Measurements from ENCODE around the gene HKDC1.

The HKDC1 gene

GRCh38 chr10:69202332-69202731, 17.8 kb upstream of the HKDC1 start:
- Histone ChIP-seq H3K27me3 (ENCODE audit: control insufficient read depth in 1 of 2, insufficient read depth in 2 of 2, low read length in 2 of 2) (no peaks in the 10 kb centered on the region), H3K4me1 (ENCODE audit: insufficient read depth, low read length) (no peaks in the 10 kb centered on the region), H3K9me3 (ENCODE audit: low read length) (no peaks in the 10 kb centered on the region), H3K4me3 (ENCODE audit: low read depth in 1 of 2, low read length in 2 of 2) (no peak overlapping the region), H3K9ac (ENCODE audit: low read length) (no peak overlapping the region), H3K36me3 (ENCODE audit: insufficient read depth, low read length) (peaks cover 48% of the 10 kb centered on the region), H3K27ac (ENCODE audit: low read depth, low read length) (no peak overlapping the region)

DNA sequence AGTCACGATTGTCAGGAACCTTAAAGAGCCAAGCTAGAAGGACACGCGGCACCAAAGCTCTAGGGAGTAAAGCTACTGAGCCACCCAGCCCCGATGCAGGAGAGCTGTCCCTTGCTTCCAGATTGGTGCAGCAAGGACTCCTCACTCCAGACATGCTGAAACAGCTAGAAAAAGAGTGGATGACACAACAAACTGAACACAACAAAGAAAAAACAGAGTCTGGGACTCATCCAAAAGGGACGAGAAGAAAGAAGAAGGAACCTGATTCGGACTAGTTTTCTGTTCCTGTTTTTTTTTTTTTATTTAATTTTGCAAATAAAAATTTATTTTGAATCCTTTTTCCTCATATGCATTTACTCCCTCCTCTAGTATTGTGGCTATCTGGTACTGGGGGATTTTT, 11.4 kb upstream of the HKDC1 start:
- Histone ChIP-seq H3K4me1 (ENCODE audit: insufficient read depth, low read length) (no peaks in the 10 kb centered on the region), H3K27ac (ENCODE audit: low read depth, low read length) (no peak overlapping the region), H3K9me3 (ENCODE audit: low read length) (no peaks in the 10 kb centered on the region), H3K27me3 (ENCODE audit: control insufficient read depth in 1 of 2, insufficient read depth in 2 of 2, low read length in 2 of 2) (no peaks in the 10 kb centered on the region), H3K36me3 (ENCODE audit: insufficient read depth, low read length) (peaks cover 35% of the 10 kb centered on the region), H3K4me3 (ENCODE audit: low read depth in 1 of 2, low read length in 2 of 2) (no peak overlapping the region), H3K9ac (ENCODE audit: low read length) (no peak overlapping the region)

DNA sequence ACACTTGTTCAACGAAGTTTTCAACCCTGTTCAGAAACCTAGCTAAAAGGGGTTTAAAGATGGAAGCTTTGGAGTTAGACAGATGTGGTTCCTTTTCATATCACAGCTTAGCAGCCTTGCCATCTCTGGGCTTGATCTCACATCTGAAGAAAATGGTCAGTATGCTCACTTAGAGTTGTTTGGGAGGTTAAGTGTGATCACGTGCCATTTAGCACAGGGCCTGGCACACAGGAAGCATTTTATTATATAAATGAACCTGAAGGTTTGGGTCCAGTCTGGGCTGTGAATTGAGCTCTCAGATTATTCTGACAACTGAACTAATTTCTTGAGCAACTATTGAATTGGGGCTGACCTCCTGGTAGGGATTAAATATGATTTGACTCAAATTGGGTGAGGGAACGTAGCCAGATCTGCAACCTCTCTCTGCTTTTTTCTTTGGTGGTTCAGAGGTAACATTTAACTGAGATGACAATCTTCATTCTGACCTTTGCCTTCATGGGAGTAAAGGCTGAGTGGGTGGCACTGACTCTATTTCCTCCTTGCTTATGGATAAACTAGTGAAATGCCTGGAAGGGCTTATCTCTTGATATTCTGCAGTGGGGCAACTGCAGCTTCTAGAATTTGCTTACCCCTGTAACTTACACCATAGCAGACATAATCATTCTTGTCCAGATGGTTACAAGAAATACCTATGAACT, 10.2 kb upstream of the HKDC1 start:
- Histone ChIP-seq H3K4me3 (ENCODE audit: low read depth in 1 of 2, low read length in 2 of 2) (no peak overlapping the region), H3K27ac (ENCODE audit: low read depth, low read length) (no peak overlapping the region), H3K27me3 (ENCODE audit: control insufficient read depth in 1 of 2, insufficient read depth in 2 of 2, low read length in 2 of 2) (no peaks in the 10 kb centered on the region), H3K9me3 (ENCODE audit: low read length) (no peaks in the 10 kb centered on the region), H3K36me3 (ENCODE audit: insufficient read depth, low read length) (peaks cover 32% of the 10 kb centered on the region), H3K9ac (ENCODE audit: low read length) (no peak overlapping the region), H3K4me1 (ENCODE audit: insufficient read depth, low read length) (no peaks in the 10 kb centered on the region)

DNA sequence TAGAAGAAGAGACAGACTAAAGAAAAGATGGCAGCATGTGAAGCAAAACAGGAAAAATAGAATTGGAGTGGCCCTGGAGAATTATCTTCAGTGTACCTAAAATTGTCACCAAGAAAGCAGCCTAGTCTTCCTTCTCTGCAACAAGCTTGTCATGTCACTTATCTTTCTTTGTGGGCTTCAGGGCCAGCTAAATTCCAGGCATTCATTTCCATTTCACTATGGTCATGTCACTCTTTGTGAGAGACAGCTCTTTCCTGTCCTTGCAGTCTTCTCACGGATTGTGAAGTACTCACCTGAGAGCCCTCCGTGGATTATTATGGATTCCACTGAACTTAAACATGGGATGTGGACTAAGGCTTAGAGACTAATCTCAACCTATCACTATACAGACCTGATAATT, 9.0 kb upstream of the HKDC1 start:
- H3K9ac ChIP-seq (ENCODE audit: low read length): no peak overlapping the region

GRCh38 chr10:69211524-69211923, 8.6 kb upstream of the HKDC1 start:
- Histone ChIP-seq H3K4me3 (ENCODE audit: low read depth in 1 of 2, low read length in 2 of 2) (no peak overlapping the region), H3K4me1 (ENCODE audit: insufficient read depth, low read length) (no peaks in the 10 kb centered on the region), H3K36me3 (ENCODE audit: insufficient read depth, low read length) (peaks cover 20% of the 10 kb centered on the region), H3K27ac (ENCODE audit: low read depth, low read length) (no peak overlapping the region), H3K9me3 (ENCODE audit: low read length) (no peaks in the 10 kb centered on the region), H3K9ac (ENCODE audit: low read length) (no peak overlapping the region), H3K27me3 (ENCODE audit: control insufficient read depth in 1 of 2, insufficient read depth in 2 of 2, low read length in 2 of 2) (no peaks in the 10 kb centered on the region)

More for the DNA sequence above, 9.0 kb upstream of the HKDC1 start:
- Histone ChIP-seq H3K4me1 (ENCODE audit: insufficient read depth, low read length) (no peaks in the 10 kb centered on the region), H3K9me3 (ENCODE audit: low read length) (no peaks in the 10 kb centered on the region), H3K27me3 (ENCODE audit: control insufficient read depth in 1 of 2, insufficient read depth in 2 of 2, low read length in 2 of 2) (no peaks in the 10 kb centered on the region), H3K27ac (ENCODE audit: low read depth, low read length) (no peak overlapping the region), H3K4me3 (ENCODE audit: low read depth in 1 of 2, low read length in 2 of 2) (no peak overlapping the region), H3K36me3 (ENCODE audit: insufficient read depth, low read length) (peaks cover 24% of the 10 kb centered on the region)

GRCh38 chr10:69213591-69214311, 6.4 kb upstream of the HKDC1 start:
- H3K4me1 ChIP-seq (ENCODE audit: insufficient read depth, low read length): no peaks in the 10 kb centered on the region
- H3K9ac ChIP-seq (ENCODE audit: low read length): no peak overlapping the region
- no peak overlapping the region for H3K27ac ChIP-seq (ENCODE audit: low read depth, low read length)
- no peaks in the 10 kb centered on the region for H3K27me3 ChIP-seq (ENCODE audit: control insufficient read depth in 1 of 2, insufficient read depth in 2 of 2, low read length in 2 of 2)
- H3K4me3 ChIP-seq (ENCODE audit: low read depth in 1 of 2, low read length in 2 of 2): no peak overlapping the region
- H3K9me3 ChIP-seq (ENCODE audit: low read length): no peaks in the 10 kb centered on the region
- H3K36me3 ChIP-seq (ENCODE audit: insufficient read depth, low read length): no peaks in the 10 kb centered on the region

GRCh38 chr10:69214666-69215131, 5.4 kb upstream of the HKDC1 start:
- Histone ChIP-seq H3K4me3 (ENCODE audit: low read depth in 1 of 2, low read length in 2 of 2) (no peak overlapping the region), H3K27ac (ENCODE audit: low read depth, low read length) (no peak overlapping the region), H3K9me3 (ENCODE audit: low read length) (no peaks in the 10 kb centered on the region), H3K36me3 (ENCODE audit: insufficient read depth, low read length) (no peaks in the 10 kb centered on the region), H3K4me1 (ENCODE audit: insufficient read depth, low read length) (no peaks in the 10 kb centered on the region), H3K9ac (ENCODE audit: low read length) (no peak overlapping the region), H3K27me3 (ENCODE audit: control insufficient read depth in 1 of 2, insufficient read depth in 2 of 2, low read length in 2 of 2) (no peaks in the 10 kb centered on the region)

GRCh38 chr10:69215405-69216171, 4.5 kb upstream of the HKDC1 start:
- Histone ChIP-seq H3K36me3 (ENCODE audit: insufficient read depth, low read length) (no peaks in the 10 kb centered on the region), H3K27ac (ENCODE audit: low read depth, low read length) (no peak overlapping the region), H3K9ac (ENCODE audit: low read length) (no peak overlapping the region), H3K4me1 (ENCODE audit: insufficient read depth, low read length) (no peaks in the 10 kb centered on the region), H3K27me3 (ENCODE audit: control insufficient read depth in 1 of 2, insufficient read depth in 2 of 2, low read length in 2 of 2) (no peaks in the 10 kb centered on the region), H3K4me3 (ENCODE audit: low read depth in 1 of 2, low read length in 2 of 2) (no peak overlapping the region), H3K9me3 (ENCODE audit: low read length) (no peaks in the 10 kb centered on the region)

- Histone ChIP-seq H3K4me1 (ENCODE audit: insufficient read depth, low read length) (no peaks in the 10 kb centered on the region), H3K9me3 (ENCODE audit: low read length) (no peaks in the 10 kb centered on the region), H3K27me3 (ENCODE audit: control insufficient read depth in 1 of 2, insufficient read depth in 2 of 2, low read length in 2 of 2) (no peaks in the 10 kb centered on the region), H3K9ac (ENCODE audit: low read length) (no peak overlapping the region), H3K27ac (ENCODE audit: low read depth, low read length) (no peak overlapping the region), H3K4me3 (ENCODE audit: low read depth in 1 of 2, low read length in 2 of 2) (no peak overlapping the region), H3K36me3 (ENCODE audit: insufficient read depth, low read length) (no peaks in the 10 kb centered on the region)
Measured at GRCh38 chr10:69216577-69217118, 3.5 kb upstream of the HKDC1 start.

DNA sequence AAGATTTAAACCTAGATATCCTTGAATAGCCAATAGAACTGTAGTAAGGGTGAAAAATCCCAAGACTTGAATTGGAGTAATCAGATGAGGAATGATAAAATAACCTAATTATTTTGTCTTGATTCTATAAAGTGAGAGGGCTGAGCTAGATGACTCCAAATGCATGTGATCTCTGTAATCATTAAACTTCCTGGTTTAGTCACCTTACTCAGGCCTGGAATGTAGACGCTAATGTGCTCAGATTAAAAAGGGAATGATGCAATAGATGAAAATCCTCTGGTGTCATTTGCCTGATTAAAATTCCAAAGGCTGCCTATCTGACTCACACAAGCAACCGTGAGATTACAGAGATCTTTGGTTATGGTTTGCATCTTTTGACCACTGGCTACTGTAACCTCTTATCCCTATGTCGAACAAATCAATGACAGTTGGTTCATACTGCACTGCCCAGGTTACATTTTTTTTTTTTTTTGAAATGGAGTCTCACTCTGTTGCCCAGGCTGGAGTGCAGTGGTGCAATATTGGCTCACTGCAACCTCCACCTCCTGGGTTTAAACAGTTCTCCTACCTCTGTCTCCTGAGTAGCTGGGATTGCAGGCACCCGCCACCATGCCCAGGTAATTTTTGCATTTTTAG, 2.9 kb upstream of the HKDC1 start:
- Histone ChIP-seq H3K4me1 (ENCODE audit: insufficient read depth, low read length) (no peaks in the 10 kb centered on the region), H3K4me3 (ENCODE audit: low read depth in 1 of 2, low read length in 2 of 2) (no peak overlapping the region), H3K27ac (ENCODE audit: low read depth, low read length) (no peak overlapping the region), H3K9ac (ENCODE audit: low read length) (no peak overlapping the region), H3K9me3 (ENCODE audit: low read length) (no peaks in the 10 kb centered on the region), H3K36me3 (ENCODE audit: insufficient read depth, low read length) (no peaks in the 10 kb centered on the region), H3K27me3 (ENCODE audit: control insufficient read depth in 1 of 2, insufficient read depth in 2 of 2, low read length in 2 of 2) (no peaks in the 10 kb centered on the region)

DNA sequence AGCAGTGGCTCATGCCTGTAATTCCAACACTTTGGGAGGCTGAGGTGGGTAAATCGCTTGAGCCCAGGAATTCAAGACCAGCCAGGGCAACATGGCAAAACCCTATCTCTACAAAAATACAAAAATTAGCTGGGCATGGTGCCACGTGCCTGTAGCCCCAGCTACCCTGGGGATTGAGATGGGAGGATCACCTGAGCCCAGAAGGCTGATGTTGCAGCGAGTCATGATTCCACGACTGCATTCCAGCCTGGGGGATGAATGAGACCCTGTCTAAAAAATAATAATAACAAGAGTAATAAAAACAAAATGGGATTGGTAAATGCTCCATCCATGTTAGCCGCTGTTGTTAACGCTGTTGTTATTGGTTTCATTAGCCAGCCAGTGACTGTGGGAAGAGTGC, 1.3 kb upstream of the HKDC1 start:
- Histone ChIP-seq H3K36me3 (ENCODE audit: insufficient read depth, low read length) (no peaks in the 10 kb centered on the region), H3K9ac (ENCODE audit: low read length) (no peak overlapping the region), H3K4me3 (ENCODE audit: low read depth in 1 of 2, low read length in 2 of 2) (no peak overlapping the region), H3K9me3 (ENCODE audit: low read length) (no peaks in the 10 kb centered on the region), H3K27me3 (ENCODE audit: control insufficient read depth in 1 of 2, insufficient read depth in 2 of 2, low read length in 2 of 2) (no peaks in the 10 kb centered on the region), H3K27ac (ENCODE audit: low read depth, low read length) (no peak overlapping the region), H3K4me1 (ENCODE audit: insufficient read depth, low read length) (no peaks in the 10 kb centered on the region)
